22Rv1 (cell line): Measurements from ENCODE around the gene CNTN5.

Experiments used
- ZFX ChIP-seq: fragments of 450-650 bp; IDR thresholded peaks from 2 replicates; pipeline ENCODE4 v1.6.1; 2017; ENCODE audit warnings: antibody characterized with exemption, borderline replicate concordance
- TF ChIP-seq, protein P1 (sequence below): fragments of 450-650 bp; IDR thresholded peaks from 2 replicates; pipeline ENCODE4 v1.5.1; 2017; ENCODE audit warnings: mild to moderate bottlenecking

DNA sequence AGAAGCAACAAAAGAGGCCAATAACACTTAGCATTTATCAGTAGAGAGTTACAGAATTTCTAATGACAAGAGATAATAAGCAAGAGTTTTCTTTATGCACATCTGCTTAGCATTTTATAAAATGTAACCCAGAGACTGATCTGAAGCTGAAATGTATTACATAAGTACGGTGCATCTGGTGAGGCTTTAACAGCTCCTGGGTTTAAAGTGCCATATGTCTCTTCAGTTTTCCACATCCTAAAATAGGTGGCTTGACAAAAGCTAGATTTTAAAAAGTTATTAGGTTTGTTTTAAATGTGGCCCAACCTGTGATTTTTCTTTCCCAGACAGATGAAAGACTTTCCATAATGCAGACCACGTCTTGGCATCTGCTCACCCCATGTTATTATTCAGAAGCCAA is 1045.7 kb downstream of the CNTN5 start:
- TF ChIP-seq, protein P1, sequence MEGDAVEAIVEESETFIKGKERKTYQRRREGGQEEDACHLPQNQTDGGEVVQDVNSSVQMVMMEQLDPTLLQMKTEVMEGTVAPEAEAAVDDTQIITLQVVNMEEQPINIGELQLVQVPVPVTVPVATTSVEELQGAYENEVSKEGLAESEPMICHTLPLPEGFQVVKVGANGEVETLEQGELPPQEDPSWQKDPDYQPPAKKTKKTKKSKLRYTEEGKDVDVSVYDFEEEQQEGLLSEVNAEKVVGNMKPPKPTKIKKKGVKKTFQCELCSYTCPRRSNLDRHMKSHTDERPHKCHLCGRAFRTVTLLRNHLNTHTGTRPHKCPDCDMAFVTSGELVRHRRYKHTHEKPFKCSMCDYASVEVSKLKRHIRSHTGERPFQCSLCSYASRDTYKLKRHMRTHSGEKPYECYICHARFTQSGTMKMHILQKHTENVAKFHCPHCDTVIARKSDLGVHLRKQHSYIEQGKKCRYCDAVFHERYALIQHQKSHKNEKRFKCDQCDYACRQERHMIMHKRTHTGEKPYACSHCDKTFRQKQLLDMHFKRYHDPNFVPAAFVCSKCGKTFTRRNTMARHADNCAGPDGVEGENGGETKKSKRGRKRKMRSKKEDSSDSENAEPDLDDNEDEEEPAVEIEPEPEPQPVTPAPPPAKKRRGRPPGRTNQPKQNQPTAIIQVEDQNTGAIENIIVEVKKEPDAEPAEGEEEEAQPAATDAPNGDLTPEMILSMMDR: no peak
- TF ChIP-seq ZFX: no peak
